K562 (cell line): Measurements from ENCODE around the gene HES4. TPM values are rescaled to one million over a fixed set of nuclear protein-coding genes. Genes with fewer than 3 reads are reported as not detected.

Experiments
- ESRRB ChIP-seq: fragments of 250-450 bp; sonication (Bioruptor Pico); IDR thresholded peaks from 2 replicates; pipeline ENCODE4 v1.5.0; 2020; ENCODE audit warnings: mild to moderate bottlenecking, moderate library complexity, borderline replicate concordance
- PCBP2 ChIP-seq: fragments of 200-400 bp; formaldehyde crosslinking; IDR thresholded peaks from 2 replicates; pipeline ENCODE4 v1.6.1; 2018; ENCODE audit warnings: low read length, low read depth, mild to moderate bottlenecking, moderate library complexity; ENCODE audit not compliant: poor library complexity, severe bottlenecking
- SMAD2 ChIP-seq: fragments of 150-350 bp; IDR thresholded peaks from 2 replicates; pipeline ENCODE4 v1.6.1; 2014; ENCODE audit warnings: low read depth, mild to moderate bottlenecking, low read length
- TSC22D4 ChIP-seq: fragments of 450-650 bp; IDR thresholded peaks from 2 replicates; pipeline ENCODE4 v1.6.1; 2016; ENCODE audit warnings: missing genetic modification characterization, missing biosample characterization, control low read depth
- ZNF174 ChIP-seq: fragments of 250-450 bp; sonication (Bioruptor Pico); IDR thresholded peaks from 2 replicates; pipeline ENCODE4 v1.4.0; 2020; ENCODE audit warnings: mild to moderate bottlenecking
- ZNF41 ChIP-seq: fragments of 250-450 bp; sonication (Bioruptor Pico); conservative IDR thresholded peaks from 2 replicates; pipeline ENCODE4 v1.4.0; 2020; ENCODE audit warnings: mild to moderate bottlenecking
- ZNF589 ChIP-seq: fragments of 200-800 bp; sonication (Bioruptor generic); IDR thresholded peaks from 2 replicates; pipeline ENCODE4 v1.6.1; 2016; ENCODE audit warnings: low read depth, missing genetic modification characterization, missing compliant biosample characterization
- polyA plus RNA-seq, 8 experiments: library from polyadenylated mRNA; depleted of rRNA in 4 of 8; stranded (reverse) in 5 of 8; unstranded in 3 of 8; fragments of >200 nt; fragmentation: Nextera tagmentation in 2 of 8; fragmentation: Illumina TruSeq in 1 of 8; extraction: Ambion mirVana in 2 of 8; extraction: Trizol in 1 of 8; gene quantifications; 2 replicates each; pipeline versions ENCODE4 v1.2.1 to v1.2.3, GENCODE V29; 2011 to 2014; ENCODE audit warnings: inconsistent platforms in 1 of 8, missing spikeins in 1 of 8
- total RNA-seq, 7 experiments: library from RNA; depleted of rRNA in 6 of 7; stranded (reverse); fragments of >200 nt in 6 of 7; fragmentation: Illumina TruSeq in 2 of 7; extraction: Trizol in 2 of 7; gene quantifications; 2 replicates each; pipeline versions ENCODE4 v1.2.1 to v1.2.3, GENCODE V29; 2011 to 2021; ENCODE audit warnings: low replicate concordance in 1 of 7
- TF ChIP-seq, protein P1 (sequence below): fragments of 250-450 bp; sonication (Bioruptor Pico); IDR thresholded peaks from 2 replicates; pipeline ENCODE4 v1.5.0; 2020; ENCODE audit warnings: mild to moderate bottlenecking, borderline replicate concordance
- TF ChIP-seq, protein P2 (sequence below): sonication (generic); formaldehyde crosslinking; IDR thresholded peaks from 2 replicates; pipeline ENCODE4 v1.8.1; 2023; ENCODE audit warnings: mild to moderate bottlenecking, missing genetic modification reagents
- TF ChIP-seq, protein P3 (sequence below): sonication (generic); formaldehyde crosslinking; IDR thresholded peaks from 2 replicates; pipeline ENCODE4 v1.5.0; 2020; ENCODE audit warnings: missing genetic modification reagents
- TF ChIP-seq, protein P4 (sequence below): sonication (generic); formaldehyde crosslinking; IDR thresholded peaks from 2 replicates; pipeline ENCODE4 v1.8.0; 2023; ENCODE audit warnings: mild to moderate bottlenecking, missing genetic modification reagents

Gene HES4
- total and polyA plus RNA-seq, 9 of the 15 experiments (the other 6 are each of a cell fraction or from before 2014, with no cell fraction given): 0.21 to 43.7 (median 5.3) TPM; not detected in 2

DNA sequence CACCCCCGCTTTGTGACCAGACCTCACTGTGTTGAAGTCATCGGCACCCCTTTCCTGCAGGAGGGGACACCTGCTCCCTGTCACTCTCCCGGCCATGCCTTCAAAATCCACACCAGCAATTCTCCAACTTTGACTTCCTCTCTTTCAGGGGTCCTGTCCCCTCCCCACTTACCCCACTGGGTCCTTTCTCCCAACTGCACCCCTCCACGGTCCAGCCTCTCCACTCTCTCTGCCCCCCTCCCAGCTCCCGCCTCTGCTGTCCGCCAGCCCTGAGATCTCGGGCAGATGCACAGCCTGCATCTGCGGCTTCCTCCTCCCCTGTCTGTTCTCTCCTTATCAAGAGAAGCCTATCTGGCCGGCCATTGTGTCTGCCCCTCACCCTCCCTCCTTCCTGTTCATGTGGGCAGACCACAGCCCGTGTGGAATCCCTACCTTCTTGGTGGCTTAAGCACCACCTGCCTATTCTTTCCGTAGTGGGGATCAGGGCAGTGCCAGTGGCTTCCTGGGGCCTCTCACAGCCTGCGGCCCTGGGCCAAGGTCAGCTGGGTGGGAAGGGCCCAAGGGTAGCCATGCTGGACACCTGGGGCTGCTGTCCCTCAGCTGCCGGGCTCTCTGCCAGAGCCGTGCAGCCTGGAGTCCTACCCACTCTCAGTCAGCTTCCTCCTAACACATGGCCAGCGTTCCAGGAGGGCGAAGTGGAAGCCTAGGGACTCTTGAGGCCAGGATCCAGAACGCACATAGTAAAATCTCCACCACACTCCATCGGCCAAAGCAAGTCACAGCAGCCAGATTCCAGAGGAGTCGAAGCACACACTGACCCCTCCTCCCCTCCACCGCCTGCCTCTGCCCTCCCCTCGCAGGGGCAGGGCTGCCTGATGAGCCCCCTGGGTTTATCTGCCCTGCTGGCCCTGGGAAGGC is 5.1 kb upstream of the HES4 start (continued):
- TF ChIP-seq TSC22D4: no peak
- no peak for TF ChIP-seq ZNF41 (CRISPR knock-in tag)
- TF ChIP-seq, protein P1, sequence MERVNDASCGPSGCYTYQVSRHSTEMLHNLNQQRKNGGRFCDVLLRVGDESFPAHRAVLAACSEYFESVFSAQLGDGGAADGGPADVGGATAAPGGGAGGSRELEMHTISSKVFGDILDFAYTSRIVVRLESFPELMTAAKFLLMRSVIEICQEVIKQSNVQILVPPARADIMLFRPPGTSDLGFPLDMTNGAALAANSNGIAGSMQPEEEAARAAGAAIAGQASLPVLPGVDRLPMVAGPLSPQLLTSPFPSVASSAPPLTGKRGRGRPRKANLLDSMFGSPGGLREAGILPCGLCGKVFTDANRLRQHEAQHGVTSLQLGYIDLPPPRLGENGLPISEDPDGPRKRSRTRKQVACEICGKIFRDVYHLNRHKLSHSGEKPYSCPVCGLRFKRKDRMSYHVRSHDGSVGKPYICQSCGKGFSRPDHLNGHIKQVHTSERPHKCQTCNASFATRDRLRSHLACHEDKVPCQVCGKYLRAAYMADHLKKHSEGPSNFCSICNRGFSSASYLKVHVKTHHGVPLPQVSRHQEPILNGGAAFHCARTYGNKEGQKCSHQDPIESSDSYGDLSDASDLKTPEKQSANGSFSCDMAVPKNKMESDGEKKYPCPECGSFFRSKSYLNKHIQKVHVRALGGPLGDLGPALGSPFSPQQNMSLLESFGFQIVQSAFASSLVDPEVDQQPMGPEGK: no peak
- no peak for TF ChIP-seq PCBP2
- TF ChIP-seq, protein P2, sequence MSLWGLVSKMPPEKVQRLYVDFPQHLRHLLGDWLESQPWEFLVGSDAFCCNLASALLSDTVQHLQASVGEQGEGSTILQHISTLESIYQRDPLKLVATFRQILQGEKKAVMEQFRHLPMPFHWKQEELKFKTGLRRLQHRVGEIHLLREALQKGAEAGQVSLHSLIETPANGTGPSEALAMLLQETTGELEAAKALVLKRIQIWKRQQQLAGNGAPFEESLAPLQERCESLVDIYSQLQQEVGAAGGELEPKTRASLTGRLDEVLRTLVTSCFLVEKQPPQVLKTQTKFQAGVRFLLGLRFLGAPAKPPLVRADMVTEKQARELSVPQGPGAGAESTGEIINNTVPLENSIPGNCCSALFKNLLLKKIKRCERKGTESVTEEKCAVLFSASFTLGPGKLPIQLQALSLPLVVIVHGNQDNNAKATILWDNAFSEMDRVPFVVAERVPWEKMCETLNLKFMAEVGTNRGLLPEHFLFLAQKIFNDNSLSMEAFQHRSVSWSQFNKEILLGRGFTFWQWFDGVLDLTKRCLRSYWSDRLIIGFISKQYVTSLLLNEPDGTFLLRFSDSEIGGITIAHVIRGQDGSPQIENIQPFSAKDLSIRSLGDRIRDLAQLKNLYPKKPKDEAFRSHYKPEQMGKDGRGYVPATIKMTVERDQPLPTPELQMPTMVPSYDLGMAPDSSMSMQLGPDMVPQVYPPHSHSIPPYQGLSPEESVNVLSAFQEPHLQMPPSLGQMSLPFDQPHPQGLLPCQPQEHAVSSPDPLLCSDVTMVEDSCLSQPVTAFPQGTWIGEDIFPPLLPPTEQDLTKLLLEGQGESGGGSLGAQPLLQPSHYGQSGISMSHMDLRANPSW (CRISPR knock-in tag): no peak; the same call in 1 of the 2 replicates
- no peak for TF ChIP-seq ZNF174 (CRISPR knock-in tag)
- TF ChIP-seq, protein P3, sequence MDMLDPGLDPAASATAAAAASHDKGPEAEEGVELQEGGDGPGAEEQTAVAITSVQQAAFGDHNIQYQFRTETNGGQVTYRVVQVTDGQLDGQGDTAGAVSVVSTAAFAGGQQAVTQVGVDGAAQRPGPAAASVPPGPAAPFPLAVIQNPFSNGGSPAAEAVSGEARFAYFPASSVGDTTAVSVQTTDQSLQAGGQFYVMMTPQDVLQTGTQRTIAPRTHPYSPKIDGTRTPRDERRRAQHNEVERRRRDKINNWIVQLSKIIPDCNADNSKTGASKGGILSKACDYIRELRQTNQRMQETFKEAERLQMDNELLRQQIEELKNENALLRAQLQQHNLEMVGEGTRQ: no peak
- TF ChIP-seq, protein P4, sequence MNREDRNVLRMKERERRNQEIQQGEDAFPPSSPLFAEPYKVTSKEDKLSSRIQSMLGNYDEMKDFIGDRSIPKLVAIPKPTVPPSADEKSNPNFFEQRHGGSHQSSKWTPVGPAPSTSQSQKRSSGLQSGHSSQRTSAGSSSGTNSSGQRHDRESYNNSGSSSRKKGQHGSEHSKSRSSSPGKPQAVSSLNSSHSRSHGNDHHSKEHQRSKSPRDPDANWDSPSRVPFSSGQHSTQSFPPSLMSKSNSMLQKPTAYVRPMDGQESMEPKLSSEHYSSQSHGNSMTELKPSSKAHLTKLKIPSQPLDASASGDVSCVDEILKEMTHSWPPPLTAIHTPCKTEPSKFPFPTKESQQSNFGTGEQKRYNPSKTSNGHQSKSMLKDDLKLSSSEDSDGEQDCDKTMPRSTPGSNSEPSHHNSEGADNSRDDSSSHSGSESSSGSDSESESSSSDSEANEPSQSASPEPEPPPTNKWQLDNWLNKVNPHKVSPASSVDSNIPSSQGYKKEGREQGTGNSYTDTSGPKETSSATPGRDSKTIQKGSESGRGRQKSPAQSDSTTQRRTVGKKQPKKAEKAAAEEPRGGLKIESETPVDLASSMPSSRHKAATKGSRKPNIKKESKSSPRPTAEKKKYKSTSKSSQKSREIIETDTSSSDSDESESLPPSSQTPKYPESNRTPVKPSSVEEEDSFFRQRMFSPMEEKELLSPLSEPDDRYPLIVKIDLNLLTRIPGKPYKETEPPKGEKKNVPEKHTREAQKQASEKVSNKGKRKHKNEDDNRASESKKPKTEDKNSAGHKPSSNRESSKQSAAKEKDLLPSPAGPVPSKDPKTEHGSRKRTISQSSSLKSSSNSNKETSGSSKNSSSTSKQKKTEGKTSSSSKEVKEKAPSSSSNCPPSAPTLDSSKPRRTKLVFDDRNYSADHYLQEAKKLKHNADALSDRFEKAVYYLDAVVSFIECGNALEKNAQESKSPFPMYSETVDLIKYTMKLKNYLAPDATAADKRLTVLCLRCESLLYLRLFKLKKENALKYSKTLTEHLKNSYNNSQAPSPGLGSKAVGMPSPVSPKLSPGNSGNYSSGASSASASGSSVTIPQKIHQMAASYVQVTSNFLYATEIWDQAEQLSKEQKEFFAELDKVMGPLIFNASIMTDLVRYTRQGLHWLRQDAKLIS (CRISPR knock-in tag): no peak
- no peak for TF ChIP-seq SMAD2
- TF ChIP-seq ESRRB (CRISPR knock-in tag): no peak
- TF ChIP-seq ZNF589 (CRISPR knock-in tag): peak; percentile 80; the same call in 1 of the 2 replicates
